HG02798 (cell line): ENCODE measurements around the gene USP9Y.

Source experiments
- ATAC-seq: cut with Tn5 transposase; IDR thresholded peaks from one replicate; pipeline ENCODE4 v1.9.1; 2021; ENCODE audit warnings: mild to moderate bottlenecking; ENCODE audit not compliant: unreplicated experiment, poor library complexity

Gene USP9Y

GRCh38 chrY:12752856-12753255 is 51.8 kb downstream of the USP9Y start:
- no peak for ATAC-seq

- ATAC-seq: no peak
Measured at GRCh38 chrY:12756021-12756420, 55.0 kb downstream of the USP9Y start.

GRCh38 chrY:12765976-12766375 is 64.9 kb downstream of the USP9Y start:
- ATAC-seq: no peak

GRCh38 chrY:12784521-12784920 is 83.5 kb downstream of the USP9Y start:
- no peak for ATAC-seq

GRCh38 chrY:12793999-12794398 is 93.0 kb downstream of the USP9Y start:
- ATAC-seq: no peak

- ATAC-seq: no peak
Measured at GRCh38 chrY:12808046-12808445, 107.0 kb downstream of the USP9Y start.

- no peak for ATAC-seq
Measured at GRCh38 chrY:12809034-12809433, 108.0 kb downstream of the USP9Y start.

GRCh38 chrY:12823408-12823807 is 122.4 kb downstream of the USP9Y start:
- ATAC-seq: no peak

GRCh38 chrY:12826791-12827190 is 125.8 kb downstream of the USP9Y start:
- no peak for ATAC-seq

- ATAC-seq: no peak
Measured at GRCh38 chrY:12833284-12833683, 132.3 kb downstream of the USP9Y start.

- ATAC-seq: no peak
Measured at GRCh38 chrY:12837550-12837949, 136.5 kb downstream of the USP9Y start.

- no peak for ATAC-seq
Measured at GRCh38 chrY:12841368-12841767, 140.3 kb downstream of the USP9Y start.

GRCh38 chrY:12846793-12847192 is 145.8 kb downstream of the USP9Y start:
- ATAC-seq: no peak

- ATAC-seq: no peak
Measured at GRCh38 chrY:12855791-12856275, 154.8 kb downstream of the USP9Y start.

GRCh38 chrY:12867960-12868359 is 166.9 kb downstream of the USP9Y start:
- no peak for ATAC-seq

GRCh38 chrY:12896973-12897372 is 195.9 kb downstream of the USP9Y start:
- ATAC-seq: no peak

- ATAC-seq: no peak
Measured at GRCh38 chrY:12898604-12899003, 197.6 kb downstream of the USP9Y start.

- peak; percentile 89 for ATAC-seq
Measured at GRCh38 chrY:12904618-12905516, 203.8 kb downstream of the USP9Y start, which contains the start of gene DDX3Y. Gene DDX3Y (plus strand): TSS chrY:12904868. CDS start chrY:12904937, 69 bp downstream.

GRCh38 chrY:12905517-12905872 is 204.5 kb downstream of the USP9Y start:
- ATAC-seq: peak; percentile 49

- ATAC-seq: no peak
Measured at GRCh38 chrY:12905895-12906294, 204.9 kb downstream of the USP9Y start.
